Measurements from ENCODE around the gene PROM1. TPM values are rescaled to one million over a fixed set of nuclear protein-coding genes. Genes with fewer than 3 reads are reported as not detected.

PROM1 gene
- total and polyA plus RNA-seq, 9 of the 15 experiments (the other 6 are each of a cell fraction or from before 2014, with no cell fraction given), result 0.05 TPM; not detected in 8

DNA sequence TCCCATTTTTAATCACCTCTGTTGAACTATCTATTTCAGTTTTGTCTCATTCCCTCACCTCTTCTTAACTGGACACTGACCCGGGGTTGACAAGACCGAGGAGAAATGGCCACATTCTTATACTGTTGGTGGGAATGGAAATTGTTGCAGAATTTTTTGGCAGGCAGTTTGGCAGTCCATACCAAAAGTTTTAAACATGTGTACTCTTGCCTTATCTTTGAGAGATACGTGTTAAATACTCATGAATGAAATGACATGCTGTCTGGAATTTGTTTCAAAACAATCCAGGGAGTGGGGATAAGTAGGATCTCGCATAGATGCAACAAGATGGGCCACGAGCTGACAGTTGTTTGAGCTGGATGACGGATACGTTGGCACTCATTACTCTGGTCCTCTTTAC lies 157.3 kb downstream of the PROM1 start:
- no peak overlapping the region for H3K9ac ChIP-seq (ENCODE audit: insufficient read depth in 1 of 2, low read depth in 2 of 2, low read length in 2 of 2)
- no peaks in the 10 kb centered on the region for H3K79me2 ChIP-seq (ENCODE audit: control insufficient read depth, insufficient read depth, low read length)
- intact Hi-C loops (cut with micrococcal nuclease), result no loop called here
- FAIRE-seq (no peak), ATAC-seq (no peak), DNase-seq (ENCODE audit: extremely low read depth in 1 of 4, low spot score in 3 of 4) (no peak)
- H3K27me3 ChIP-seq (ENCODE audit: control insufficient read depth in 2 of 2, insufficient read depth in 2 of 2, low read length in 2 of 2), result peaks cover 0 to 27% of the 10 kb centered on the region in 2 experiments; a peak in 4 of 5 replicates
- CTCF ChIA-PET (ENCODE audit: low intra/inter-chr PET ratio), result no interaction called here
- no peaks in the 10 kb centered on the region for H4K20me1 ChIP-seq (replicated peaks; ENCODE audit: control insufficient read depth, insufficient read depth, low read length)
- no peaks in the 10 kb centered on the region for H3K9me3 ChIP-seq (replicated peaks; ENCODE audit: control insufficient read depth, insufficient read depth, low read depth, low read length)
- H2AFZ ChIP-seq (ENCODE audit: low read depth, low read length), result no peak overlapping the region
- POLR2A ChIA-PET, result no interaction called here
- in situ Hi-C loops (cut with MboI), result no loop called here
- H3K36me3 ChIP-seq (ENCODE audit: control insufficient read depth, insufficient read depth, low read length), result no peaks in the 10 kb centered on the region
- no peaks in the 10 kb centered on the region for H3K4me1 ChIP-seq (replicated peaks in 1 of 2; ENCODE audit: control insufficient read depth in 2 of 2, insufficient read depth in 2 of 2, low read length in 2 of 2)
- TF ChIP-seq CREB3 (tag; conservative IDR thresholded peaks at IDR 0.05; ENCODE audit: low read depth) (no peak), NCOA4 (IDR thresholded peaks at IDR 0.05; ENCODE audit: partially characterized antibody) (no peak), VEZF1 (CRISPR knock-in tag; IDR thresholded peaks at IDR 0.05) (no peak), CBX2 (IDR thresholded peaks at IDR 0.05; ENCODE audit: insufficient read depth, low read length, poor library complexity, severe bottlenecking) (no peak), NONO (IDR thresholded peaks at IDR 0.05; ENCODE audit: low read depth in 2 of 2, low read length in 1 of 2) (no peak), ZNF121 (CRISPR knock-in tag; conservative IDR thresholded peaks at IDR 0.05) (no peak), GABPB2 (CRISPR knock-in tag; conservative IDR thresholded peaks at IDR 0.05) (no peak), SNAPC5 (CRISPR knock-in tag; IDR thresholded peaks at IDR 0.05) (no peak), TARDBP (IDR thresholded peaks at IDR 0.05) (no peak), RBBP5 (IDR thresholded peaks at IDR 0.05; ENCODE audit: borderline replicate concordance, insufficient read depth, low read length, poor library complexity, severe bottlenecking) (no peak), ZNF143 (CRISPR knock-in tag; IDR thresholded peaks at IDR 0.05) (no peak), ZNF217 (CRISPR knock-in tag; IDR thresholded peaks at IDR 0.05) (no peak), JUN (IDR thresholded peaks at IDR 0.05; ENCODE audit: borderline replicate concordance, low read depth, low read length) (no peak), JUN (CRISPR knock-in tag; IDR thresholded peaks at IDR 0.05; ENCODE audit: borderline replicate concordance) (no peak), SRSF1 (IDR thresholded peaks at IDR 0.05; ENCODE audit: low read depth, low read length) (no peak), U2AF2 (optimal IDR thresholded peaks at IDR 0.05; ENCODE audit: low read depth, low read length) (no peak), ZBTB17 (CRISPR knock-in tag; IDR thresholded peaks at IDR 0.05) (no peak)
- no peaks in the 10 kb centered on the region for H3K9me1 ChIP-seq (ENCODE audit: control insufficient read depth, insufficient read depth, low read length)
- H3K4me3 ChIP-seq, result no peak overlapping the region
- WGBS (ENCODE audit: insufficient coverage, low coverage, missing lambda C conversion rate), result 5% methylated on average over 7 of the region's 7 CpGs
- no peak overlapping the region for H3K27ac ChIP-seq (ENCODE audit: extremely low read depth, low read depth, low read length)
- no peak overlapping the region for H3K4me2 ChIP-seq (ENCODE audit: insufficient read depth, low read length)
- no TSS peak for BruUV-seq (replicated peaks)

All from K562 (cell line).